ENCODE results near the gene CCP110. TPM values are rescaled to one million over a fixed set of nuclear protein-coding genes. Genes with fewer than 3 reads are reported as not detected.

Gene CCP110
- 10.9 and 11.8 TPM in 2 replicates for total RNA-seq

DNA sequence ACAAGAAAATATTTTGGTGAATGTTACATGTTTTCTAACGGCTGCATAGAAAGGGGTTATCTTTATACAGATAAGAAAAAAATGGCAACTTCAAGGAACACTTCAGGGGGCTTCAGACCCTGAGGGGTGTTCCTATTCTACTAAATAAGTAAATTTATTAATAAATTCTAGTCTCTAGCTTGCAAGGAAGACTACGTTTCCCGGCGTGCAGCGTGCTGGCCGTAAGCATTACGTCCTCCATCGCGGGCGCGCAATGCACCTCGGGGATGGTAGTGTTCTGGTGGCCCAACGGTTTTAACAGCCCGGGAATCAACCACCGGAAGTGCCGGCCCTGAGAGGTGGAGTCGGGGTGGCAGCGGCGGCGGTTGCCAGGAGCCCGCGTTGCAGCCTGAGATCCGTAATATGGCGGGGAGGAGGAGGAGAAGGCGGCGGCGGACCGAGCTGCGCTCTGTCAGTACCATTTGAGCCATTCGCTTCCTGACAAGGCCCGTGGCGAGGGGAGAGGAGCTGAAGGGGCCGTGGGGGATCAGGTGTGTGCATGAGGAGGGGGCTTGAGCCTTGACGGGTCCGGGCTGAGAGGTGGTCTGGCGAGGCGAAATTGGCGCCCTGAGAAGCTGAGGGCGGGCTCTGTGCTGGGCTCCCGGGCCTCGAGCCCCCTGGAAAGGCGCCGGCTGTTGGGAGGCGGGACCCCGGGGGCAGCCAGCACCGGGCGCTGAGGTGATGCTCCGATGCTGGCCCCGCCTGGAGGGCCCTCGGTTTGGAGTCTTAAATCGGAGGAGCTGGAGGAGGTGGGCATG, at the start of gene CCP110:
TSS of gene CCP110 (plus strand) at position 384 of the 797 bp plus-strand sequence. CDS start 3,940 bp downstream, outside the sequence.

GRCh38 chr16:19521471-19522396, 2.0 kb upstream of the CCP110 start, which contains the start of gene GDE1:
TSS of gene GDE1 (minus strand) at chr16:19522098. CDS start at chr16:19521964, 134 bp downstream.

GRCh38 chr16:19555186-19555937, 31.6 kb downstream of the CCP110 start, which contains the start of gene VPS35L:
TSS of gene VPS35L (plus strand) at chr16:19555703. CDS start at chr16:19555730, 27 bp downstream.

Other genes with a start within 250 kb of the CCP110 start
- not detected in 2 replicates for gene CLEC19A, start 238.2 kb upstream of the CCP110 start, total RNA-seq
- gene TMC5, start 106.1 kb upstream of the CCP110 start, total RNA-seq = 0.12 and 0.79 TPM in 2 replicates
- gene GDE1, start 1.8 kb upstream of the CCP110 start, total RNA-seq = 66.7 and 67.8 TPM in 2 replicates
- 40.3 and 50.6 TPM in 2 replicates for gene VPS35L, start 31.8 kb downstream of the CCP110 start, total RNA-seq
- gene KNOP1, start 194.3 kb downstream of the CCP110 start, total RNA-seq = 9.0 and 9.5 TPM in 2 replicates
- 7.3 and 8.1 TPM in 2 replicates for gene IQCK, start 194.3 kb downstream of the CCP110 start, total RNA-seq

All from aortic smooth muscle cell (primary cell).